SU-DHL-6 (cell line): ENCODE data around the gene CRYAB.

Source experiments
- CTCF ChIP-seq: fragments of 200-600 bp; sonication (generic); IDR thresholded peaks from one replicate; pipeline ENCODE4 v1.5.1; 2017; ENCODE audit warnings: antibody characterized with exemption, mild to moderate bottlenecking, low read length, moderate library complexity; ENCODE audit not compliant: insufficient read depth, poor library complexity, severe bottlenecking
- EZH2phosphoT487 ChIP-seq: fragments of 200-600 bp; sonication (generic), shearing (Covaris generic); conservative IDR thresholded peaks from 2 replicates; pipeline ENCODE4 v1.6.1; 2018; ENCODE audit warnings: mild to moderate bottlenecking, antibody characterized with exemption, low read length, moderate library complexity, mixed read lengths

DNA sequence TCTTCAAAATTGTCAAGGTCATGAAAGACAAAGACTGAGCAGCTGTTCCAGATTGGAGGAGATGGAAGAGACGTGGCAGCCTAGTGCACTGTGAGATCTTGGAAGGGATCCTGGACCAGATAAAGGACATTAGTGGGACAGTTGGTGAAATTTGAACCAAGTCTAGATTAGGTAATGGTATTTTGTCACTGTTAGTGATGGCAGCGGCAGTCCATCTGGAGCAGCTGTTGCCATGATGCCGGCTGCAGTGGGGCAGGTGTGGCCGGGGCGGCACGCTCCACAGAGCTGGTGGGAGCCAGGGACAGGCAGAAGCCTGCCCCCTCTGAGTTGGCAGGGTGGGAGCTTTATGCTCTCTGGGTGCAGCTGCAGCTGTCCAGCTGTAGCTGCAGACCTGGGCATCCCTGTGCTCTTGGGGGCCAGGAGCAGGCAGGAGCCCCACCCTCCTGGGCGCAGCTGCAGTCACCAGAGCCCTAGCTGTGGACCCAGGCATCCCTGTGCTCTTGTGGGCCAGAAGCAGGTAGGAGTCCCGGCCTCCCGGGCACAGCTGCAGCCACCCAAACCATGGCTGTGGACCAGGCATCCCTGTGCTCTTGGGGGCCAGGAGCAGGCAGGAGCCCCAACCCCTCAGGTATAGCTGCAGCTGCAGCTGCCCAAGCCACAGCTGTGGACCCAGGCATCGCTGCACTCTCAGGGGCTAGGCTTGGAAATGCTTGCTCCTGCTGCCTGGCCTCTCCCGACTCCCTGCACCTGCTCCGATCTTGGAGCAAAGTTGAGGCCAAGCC, 46.3 kb upstream of the CRYAB start:
- TF ChIP-seq CTCF, result no peak
- TF ChIP-seq EZH2phosphoT487, result no peak
